ENCODE data around the gene JAG2.

- TF ChIP-seq POLR2AphosphoS5 (IDR thresholded peaks at IDR 0.05) (no peak), POLR2A (IDR thresholded peaks at IDR 0.05; ENCODE audit: low read depth) (no peak)
- TF ChIP-seq, protein P1, sequence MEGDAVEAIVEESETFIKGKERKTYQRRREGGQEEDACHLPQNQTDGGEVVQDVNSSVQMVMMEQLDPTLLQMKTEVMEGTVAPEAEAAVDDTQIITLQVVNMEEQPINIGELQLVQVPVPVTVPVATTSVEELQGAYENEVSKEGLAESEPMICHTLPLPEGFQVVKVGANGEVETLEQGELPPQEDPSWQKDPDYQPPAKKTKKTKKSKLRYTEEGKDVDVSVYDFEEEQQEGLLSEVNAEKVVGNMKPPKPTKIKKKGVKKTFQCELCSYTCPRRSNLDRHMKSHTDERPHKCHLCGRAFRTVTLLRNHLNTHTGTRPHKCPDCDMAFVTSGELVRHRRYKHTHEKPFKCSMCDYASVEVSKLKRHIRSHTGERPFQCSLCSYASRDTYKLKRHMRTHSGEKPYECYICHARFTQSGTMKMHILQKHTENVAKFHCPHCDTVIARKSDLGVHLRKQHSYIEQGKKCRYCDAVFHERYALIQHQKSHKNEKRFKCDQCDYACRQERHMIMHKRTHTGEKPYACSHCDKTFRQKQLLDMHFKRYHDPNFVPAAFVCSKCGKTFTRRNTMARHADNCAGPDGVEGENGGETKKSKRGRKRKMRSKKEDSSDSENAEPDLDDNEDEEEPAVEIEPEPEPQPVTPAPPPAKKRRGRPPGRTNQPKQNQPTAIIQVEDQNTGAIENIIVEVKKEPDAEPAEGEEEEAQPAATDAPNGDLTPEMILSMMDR (IDR thresholded peaks at IDR 0.05), result no peak
Measured at GRCh38 chr14:105136401-105137322, 31.9 kb downstream of the JAG2 start.
